GM12891 (cell line): ENCODE measurements around the gene ATP11A.
A peak's percentile ranks its signal among the peaks of the same experiment; 100 is the strongest.

Experiments
- DNase-seq: peaks from one replicate; pipeline ENCODE4 v3.0.0; 2011; ENCODE audit warnings: low spot score; ENCODE audit not compliant: insufficient read length
- FAIRE-seq: peaks from 2 replicates; lab custom pipeline; 2011; peaks lifted over from hg19 to GRCh38; lab: Jason Lieb, UNC
- PAX5 ChIP-seq: IDR thresholded peaks from 2 replicates; pipeline ENCODE4 v1.6.1; 2011; ENCODE audit warnings: low read length, moderate library complexity, mild to moderate bottlenecking; ENCODE audit not compliant: insufficient read depth, severe bottlenecking
- POLR2A ChIP-seq: IDR thresholded peaks from 2 replicates; pipeline ENCODE4 v1.6.1; 2011; ENCODE audit warnings: low read depth, low read length, control low read depth
- POLR2AphosphoS5 ChIP-seq: IDR thresholded peaks from 2 replicates; pipeline ENCODE4 v1.6.1; 2011; ENCODE audit warnings: low read depth, low read length, control low read depth
- POU2F2 ChIP-seq: IDR thresholded peaks from 2 replicates; pipeline ENCODE4 v1.6.1; 2011; ENCODE audit warnings: low read depth, mild to moderate bottlenecking, control low read depth, low read length, moderate library complexity
- SPI1 ChIP-seq: IDR thresholded peaks from 2 replicates; pipeline ENCODE4 v1.6.1; 2011; ENCODE audit warnings: low read depth, low read length, control low read depth
- TAF1 ChIP-seq: IDR thresholded peaks from 2 replicates; pipeline ENCODE4 v1.6.1; 2011; ENCODE audit warnings: low read depth, low read length, control low read depth

The ATP11A gene

GRCh38 chr13:112873851-112874750, 184.3 kb downstream of the ATP11A start:
- DNase-seq: peak; percentile 91
- FAIRE-seq: peak; percentile 91
- TF ChIP-seq SPI1 (no peak), POU2F2 (peak; percentile 11; the same call in 1 of the 2 replicates)

- TF ChIP-seq TAF1 (no peak), SPI1 (no peak), POU2F2 (no peak), POLR2AphosphoS5 (no peak), POLR2A (no peak), PAX5 (no peak)
- no peak for FAIRE-seq
- DNase-seq: no peak
Measured at GRCh38 chr13:112874751-112875300, 185.0 kb downstream of the ATP11A start.

GRCh38 chr13:112875627-112876026, 185.8 kb downstream of the ATP11A start:
- TF ChIP-seq SPI1 (no peak), POLR2AphosphoS5 (no peak), PAX5 (no peak), POU2F2 (no peak), TAF1 (no peak), POLR2A (no peak)
- FAIRE-seq: no peak
- DNase-seq: no peak

- no peak for TF ChIP-seq POU2F2
- TF ChIP-seq PAX5: no peak
- no peak for TF ChIP-seq TAF1
- no peak for TF ChIP-seq POLR2A
- no peak for TF ChIP-seq SPI1
- FAIRE-seq: no peak
- DNase-seq: no peak
Measured at GRCh38 chr13:112876305-112877000, 186.6 kb downstream of the ATP11A start.

GRCh38 chr13:112877066-112877465, 187.2 kb downstream of the ATP11A start:
- no peak for DNase-seq
- no peak for FAIRE-seq
- TF ChIP-seq POLR2A (no peak), POU2F2 (no peak), TAF1 (no peak), PAX5 (no peak), POLR2AphosphoS5 (no peak), SPI1 (no peak)

GRCh38 chr13:112877539-112877938, 187.7 kb downstream of the ATP11A start:
- TF ChIP-seq TAF1: no peak
- TF ChIP-seq POLR2A: no peak
- TF ChIP-seq SPI1: no peak
- no peak for TF ChIP-seq PAX5
- no peak for TF ChIP-seq POLR2AphosphoS5
- TF ChIP-seq POU2F2: no peak
- no peak for DNase-seq
- no peak for FAIRE-seq

GRCh38 chr13:112877976-112878955, 188.4 kb downstream of the ATP11A start:
- FAIRE-seq (no peak), DNase-seq (no peak)
- TF ChIP-seq PAX5 (no peak), TAF1 (no peak), POU2F2 (no peak), POLR2AphosphoS5 (no peak), SPI1 (no peak), POLR2A (no peak)

- DNase-seq (no peak), FAIRE-seq (no peak)
- no peak for TF ChIP-seq POLR2A
- no peak for TF ChIP-seq PAX5
- TF ChIP-seq POLR2AphosphoS5: no peak
- no peak for TF ChIP-seq POU2F2
- no peak for TF ChIP-seq SPI1
- TF ChIP-seq TAF1: no peak
Measured at GRCh38 chr13:112879283-112879833, 189.5 kb downstream of the ATP11A start.
